GM19463 (cell line): Measurements from ENCODE around the gene PDE12.
A peak's percentile ranks its signal among the peaks of the same experiment; 100 is the strongest.

Source experiments
- ATAC-seq: cut with Tn5 transposase; IDR thresholded peaks from one replicate; pipeline ENCODE4 v1.9.1; 2021; ENCODE audit warnings: mild to moderate bottlenecking, moderate library complexity; ENCODE audit not compliant: unreplicated experiment

The PDE12 gene

GRCh38 chr3:57555738-57556458 lies at the start of gene PDE12:
TSS of gene PDE12 (plus strand) at chr3:57556274. CDS start at chr3:57556380, 106 bp downstream.
- ATAC-seq = peak; percentile 86

- ATAC-seq = no peak
Observed at GRCh38 chr3:57512166-57512565, 43.9 kb upstream of the PDE12 start.

GRCh38 chr3:57518276-57518915 lies 37.7 kb upstream of the PDE12 start:
- no peak for ATAC-seq

GRCh38 chr3:57530071-57530608 lies 25.9 kb upstream of the PDE12 start:
- ATAC-seq = no peak

- ATAC-seq = no peak
Observed at GRCh38 chr3:57538465-57538864, 17.6 kb upstream of the PDE12 start.

- peak; percentile 50 for ATAC-seq
Observed at GRCh38 chr3:57544181-57545125, 11.6 kb upstream of the PDE12 start, which contains the start of gene DNAH12. TSS of gene DNAH12 (minus strand) at chr3:57544344. CDS start at chr3:57542870, 1,474 bp downstream.

GRCh38 chr3:57545636-57546268 lies 10.3 kb upstream of the PDE12 start:
- ATAC-seq = no peak

GRCh38 chr3:57546616-57547015 lies 9.5 kb upstream of the PDE12 start:
- no peak for ATAC-seq

GRCh38 chr3:57555306-57555705 lies 768 bp upstream of the PDE12 start:
- no peak for ATAC-seq

- ATAC-seq = peak; percentile 21
Observed at GRCh38 chr3:57556459-57557084, 498 bp downstream of the PDE12 start.

- no peak for ATAC-seq
Observed at GRCh38 chr3:57557085-57557537, 1.0 kb downstream of the PDE12 start.

- no peak for ATAC-seq
Observed at GRCh38 chr3:57559526-57559925, 3.5 kb downstream of the PDE12 start.

- no peak for ATAC-seq
Observed at GRCh38 chr3:57569859-57570450, 13.9 kb downstream of the PDE12 start.

- no peak for ATAC-seq
Observed at GRCh38 chr3:57570878-57571277, 14.8 kb downstream of the PDE12 start.

- no peak for ATAC-seq
Observed at GRCh38 chr3:57572096-57572495, 16.0 kb downstream of the PDE12 start.

- no peak for ATAC-seq
Observed at GRCh38 chr3:57575966-57576626, 20.0 kb downstream of the PDE12 start.

GRCh38 chr3:57577801-57578200 lies 21.7 kb downstream of the PDE12 start:
- ATAC-seq = no peak

- ATAC-seq = no peak
Observed at GRCh38 chr3:57582474-57583168, 26.5 kb downstream of the PDE12 start.
